RCC 7860 (cell line): Measurements from ENCODE around the gene CNTN4.

ENCODE experiments used
- DNase-seq: peaks from one replicate; pipeline ENCODE4 v3.0.0-alpha.2; 2015; ENCODE audit warnings: low spot score
- FAIRE-seq: peaks from 2 replicates; lab custom pipeline; 2012; peaks lifted over from hg19 to GRCh38; lab: Jason Lieb, UNC

The CNTN4 gene

GRCh38 chr3:2148561-2149340 lies 50.1 kb downstream of the CNTN4 start:
- DNase-seq (no peak), FAIRE-seq (no peak)

GRCh38 chr3:2153053-2153452 lies 54.4 kb downstream of the CNTN4 start:
- FAIRE-seq (no peak), DNase-seq (no peak)

- no peak for DNase-seq
- no peak for FAIRE-seq
Measured at GRCh38 chr3:2153547-2153946, 54.9 kb downstream of the CNTN4 start.

GRCh38 chr3:2154621-2155020 lies 56.0 kb downstream of the CNTN4 start:
- no peak for FAIRE-seq

GRCh38 chr3:2156244-2156847 lies 57.7 kb downstream of the CNTN4 start:
- FAIRE-seq (no peak), DNase-seq (peak; percentile 19)

More at GRCh38 chr3:2154621-2155020, 56.0 kb downstream of the CNTN4 start:
- DNase-seq, result no peak

- no peak for FAIRE-seq
- no peak for DNase-seq
Measured at GRCh38 chr3:2158828-2159227, 60.2 kb downstream of the CNTN4 start.

- FAIRE-seq (no peak), DNase-seq (no peak)
Measured at GRCh38 chr3:2166552-2166951, 67.9 kb downstream of the CNTN4 start.

GRCh38 chr3:2172561-2173171 lies 74.0 kb downstream of the CNTN4 start:
- no peak for DNase-seq
- no peak for FAIRE-seq

- no peak for DNase-seq
- no peak for FAIRE-seq
Measured at GRCh38 chr3:2180634-2181033, 82.0 kb downstream of the CNTN4 start.

- DNase-seq, result no peak
- FAIRE-seq, result no peak
Measured at GRCh38 chr3:2198776-2199279, 100.2 kb downstream of the CNTN4 start.

GRCh38 chr3:2204054-2204453 lies 105.4 kb downstream of the CNTN4 start:
- DNase-seq, result no peak
- FAIRE-seq, result no peak

- FAIRE-seq, result no peak
Measured at GRCh38 chr3:2205692-2206091, 107.0 kb downstream of the CNTN4 start.

GRCh38 chr3:2206536-2206935 lies 107.9 kb downstream of the CNTN4 start:
- no peak for DNase-seq
- FAIRE-seq, result no peak

More at GRCh38 chr3:2205692-2206091, 107.0 kb downstream of the CNTN4 start:
- DNase-seq, result no peak

GRCh38 chr3:2211568-2211967 lies 112.9 kb downstream of the CNTN4 start:
- FAIRE-seq (no peak), DNase-seq (no peak)

GRCh38 chr3:2212206-2212605 lies 113.5 kb downstream of the CNTN4 start:
- FAIRE-seq (no peak), DNase-seq (no peak)

GRCh38 chr3:2218375-2218774 lies 119.7 kb downstream of the CNTN4 start:
- no peak for FAIRE-seq
- DNase-seq, result no peak

- DNase-seq, result no peak
- no peak for FAIRE-seq
Measured at GRCh38 chr3:2218816-2219215, 120.2 kb downstream of the CNTN4 start.

GRCh38 chr3:2236203-2236602 lies 137.5 kb downstream of the CNTN4 start:
- no peak for FAIRE-seq

GRCh38 chr3:2244137-2244536 lies 145.5 kb downstream of the CNTN4 start:
- FAIRE-seq, result no peak
- DNase-seq, result no peak

More at GRCh38 chr3:2236203-2236602, 137.5 kb downstream of the CNTN4 start:
- no peak for DNase-seq

- DNase-seq (no peak), FAIRE-seq (no peak)
Measured at GRCh38 chr3:2246873-2247648, 148.4 kb downstream of the CNTN4 start.

- no peak for FAIRE-seq
- no peak for DNase-seq
Measured at GRCh38 chr3:2247831-2248230, 149.2 kb downstream of the CNTN4 start.
